Left ventricle myocardium inferior (tissue), 1 donor: Measurements from ENCODE around the gene HOXD8. TPM values are rescaled to one million over a fixed set of nuclear protein-coding genes. Genes with fewer than 3 reads are reported as not detected.
A peak's percentile ranks its signal among the peaks of the same experiment; 100 is the strongest.

Experiments
- DNase-seq: peaks from one replicate; pipeline ENCODE4 v3.0.0-alpha.2; 2020
- H3K27ac ChIP-seq: fragments of 200-600 bp; replicated peaks from 2 replicates; pipeline ENCODE4 v1.8.0; 2021
- H3K27me3 ChIP-seq: fragments of 200-600 bp; 2 replicates; pipeline ENCODE4 v1.8.0; 2021; ENCODE audit warnings: low read depth
- H3K36me3 ChIP-seq: fragments of 200-600 bp; 2 replicates; pipeline ENCODE4 v1.8.0; 2021
- H3K4me1 ChIP-seq: fragments of 200-600 bp; 2 replicates; pipeline ENCODE4 v1.8.0; 2021
- H3K4me3 ChIP-seq: fragments of 200-600 bp; 2 replicates; pipeline ENCODE4 v1.8.0; 2021; ENCODE audit warnings: mild to moderate bottlenecking, moderate library complexity
- H3K9me3 ChIP-seq: fragments of 200-600 bp; replicated peaks from 2 replicates; pipeline ENCODE4 v1.8.0; 2021
- intact Hi-C: fragments of 100-400 bp; cut with micrococcal nuclease; formaldehyde crosslinking; loops from one replicate; pipeline ENCODE4 v1.11.0; 2022
- total RNA-seq: library from RNA; stranded (reverse); fragmentation: NEBNext Ultra II Directional; extraction: Animal tissue kit (Norgen Biotek cat#: 25700); gene quantifications from one replicate; pipeline ENCODE4 v1.2.1, GENCODE V29; 2021
- TF ChIP-seq, protein P1 (sequence below): fragments of 200-600 bp; IDR thresholded peaks from 2 replicates; pipeline ENCODE4 v1.8.0; 2021; ENCODE audit warnings: antibody characterized with exemption, mild to moderate bottlenecking, borderline replicate concordance
- donor health status: DM: no; HTN: yes; CAD: no; lungs with severe emphysema.

Gene HOXD8
- total RNA-seq, 1 donor from 2014 or later, result 0.14 TPM

DNA sequence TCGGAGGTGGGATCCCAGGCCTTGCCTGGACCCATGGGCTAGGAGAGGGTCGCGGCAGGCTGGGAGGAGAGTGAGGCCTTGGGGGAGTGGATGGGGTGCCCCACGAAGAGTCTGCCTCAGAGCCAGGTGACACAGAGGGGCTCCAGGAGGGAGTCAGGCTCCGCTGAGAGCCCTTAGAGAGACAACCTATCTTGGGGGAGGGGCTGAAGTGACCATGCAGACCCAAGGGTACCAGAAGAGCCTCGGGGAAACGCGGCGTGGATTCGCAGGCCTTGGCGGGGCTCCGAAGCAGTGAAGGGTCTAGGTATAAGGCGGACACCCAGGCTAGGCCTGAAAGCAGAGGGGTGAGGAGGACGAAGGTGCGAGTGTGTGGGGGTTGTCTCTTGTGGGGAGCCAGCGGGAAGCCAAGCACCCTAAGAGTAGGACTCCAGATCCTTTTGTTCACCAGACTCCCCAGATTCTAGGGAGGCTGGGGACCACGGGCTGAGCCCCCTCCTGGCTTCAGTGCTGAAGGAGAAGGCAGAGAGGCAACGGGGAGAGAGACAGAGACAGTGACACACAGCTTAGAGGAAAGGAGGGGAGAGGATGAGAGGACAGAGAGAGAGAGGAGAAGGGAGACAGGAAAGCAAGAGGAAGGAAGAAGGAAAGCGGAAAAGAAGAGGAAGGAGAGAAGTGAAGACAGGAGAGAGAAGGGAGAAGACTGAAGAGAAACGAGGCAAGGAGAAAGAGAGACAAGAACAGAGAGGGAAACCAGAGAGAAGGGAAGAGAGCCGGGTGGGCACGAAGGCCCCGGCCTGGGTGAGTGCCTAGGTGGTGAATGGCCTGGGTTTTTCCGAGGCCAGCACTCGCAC is 23.6 kb upstream of the HOXD8 start:
- intact Hi-C loops, result no loop called here
- H3K4me1 ChIP-seq, result peaks cover 44% of the 10 kb centered on the region
- no peak for DNase-seq
- TF ChIP-seq, protein P1, sequence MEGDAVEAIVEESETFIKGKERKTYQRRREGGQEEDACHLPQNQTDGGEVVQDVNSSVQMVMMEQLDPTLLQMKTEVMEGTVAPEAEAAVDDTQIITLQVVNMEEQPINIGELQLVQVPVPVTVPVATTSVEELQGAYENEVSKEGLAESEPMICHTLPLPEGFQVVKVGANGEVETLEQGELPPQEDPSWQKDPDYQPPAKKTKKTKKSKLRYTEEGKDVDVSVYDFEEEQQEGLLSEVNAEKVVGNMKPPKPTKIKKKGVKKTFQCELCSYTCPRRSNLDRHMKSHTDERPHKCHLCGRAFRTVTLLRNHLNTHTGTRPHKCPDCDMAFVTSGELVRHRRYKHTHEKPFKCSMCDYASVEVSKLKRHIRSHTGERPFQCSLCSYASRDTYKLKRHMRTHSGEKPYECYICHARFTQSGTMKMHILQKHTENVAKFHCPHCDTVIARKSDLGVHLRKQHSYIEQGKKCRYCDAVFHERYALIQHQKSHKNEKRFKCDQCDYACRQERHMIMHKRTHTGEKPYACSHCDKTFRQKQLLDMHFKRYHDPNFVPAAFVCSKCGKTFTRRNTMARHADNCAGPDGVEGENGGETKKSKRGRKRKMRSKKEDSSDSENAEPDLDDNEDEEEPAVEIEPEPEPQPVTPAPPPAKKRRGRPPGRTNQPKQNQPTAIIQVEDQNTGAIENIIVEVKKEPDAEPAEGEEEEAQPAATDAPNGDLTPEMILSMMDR, result no peak
- H3K36me3 ChIP-seq, result no peaks in the 10 kb centered on the region
- peaks cover 99% of the 10 kb centered on the region for H3K27me3 ChIP-seq
- no peak overlapping the region for H3K4me3 ChIP-seq
- H3K27ac ChIP-seq, result no peak overlapping the region
- no peaks in the 10 kb centered on the region for H3K9me3 ChIP-seq

DNA sequence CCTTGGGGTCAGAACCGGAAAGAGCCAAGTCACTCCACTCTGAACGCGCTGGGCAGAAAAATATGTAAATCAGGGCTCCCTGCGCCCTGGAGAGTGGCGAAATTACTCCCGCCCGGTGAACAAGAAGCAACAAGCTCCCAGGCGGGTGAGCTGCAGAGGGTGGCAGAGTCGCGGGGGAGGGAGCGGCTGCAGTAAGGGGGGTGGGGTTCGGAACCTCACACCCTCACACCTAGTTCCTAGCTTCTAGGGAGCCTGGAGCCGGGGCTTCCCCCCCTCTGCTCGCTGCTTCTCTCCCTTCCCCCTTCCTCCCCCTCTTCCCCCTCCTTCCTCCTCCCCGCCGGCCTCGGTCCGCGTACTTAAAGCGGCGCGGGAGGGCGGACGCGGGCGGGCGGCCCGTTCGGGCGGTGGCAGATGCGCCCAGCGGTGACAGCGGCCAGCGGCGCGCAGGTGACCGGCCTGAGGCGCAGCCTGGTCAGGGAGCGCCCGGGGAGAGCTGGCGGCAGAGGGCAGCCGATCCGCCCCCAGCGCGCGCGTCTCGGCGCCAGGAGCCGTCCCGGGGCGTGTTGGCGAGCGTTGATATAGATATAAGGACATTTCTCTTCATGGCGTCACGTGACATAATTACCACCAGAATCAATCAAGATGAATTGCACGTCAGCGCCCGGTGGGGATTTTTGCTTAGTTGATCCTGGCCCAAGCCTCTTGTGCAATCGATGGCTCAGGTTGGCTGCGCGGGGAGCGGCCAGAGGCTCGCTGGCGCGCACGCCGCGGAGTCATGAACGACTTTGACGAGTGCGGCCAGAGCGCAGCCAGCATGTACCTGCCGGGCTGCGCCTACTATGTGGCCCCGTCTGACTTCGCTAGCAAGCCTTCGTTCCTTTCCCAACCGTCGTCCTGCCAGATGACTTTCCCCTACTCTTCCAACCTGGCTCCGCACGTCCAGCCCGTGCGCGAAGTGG is 22.6 kb upstream of the HOXD8 start, which contains the start of gene HOXD11:
Gene HOXD11, plus strand, starts transcription at position 700 of the 959 bp plus-strand sequence. Its CDS starts 76 bp downstream, at position 776.
- no peak for DNase-seq
- Histone ChIP-seq H3K27me3 (peaks cover 99% of the 10 kb centered on the region), H3K4me3 (peak within 1 kb of the TSS; percentile 46), H3K4me1 (peaks cover 44% of the 10 kb centered on the region), H3K27ac (no peak within 1 kb of the TSS), H3K9me3 (no peaks in the 10 kb centered on the region), H3K36me3 (no peaks in the 10 kb centered on the region)
- intact Hi-C loops, result no loop called here
- TF ChIP-seq, protein P1, result no peak

DNA sequence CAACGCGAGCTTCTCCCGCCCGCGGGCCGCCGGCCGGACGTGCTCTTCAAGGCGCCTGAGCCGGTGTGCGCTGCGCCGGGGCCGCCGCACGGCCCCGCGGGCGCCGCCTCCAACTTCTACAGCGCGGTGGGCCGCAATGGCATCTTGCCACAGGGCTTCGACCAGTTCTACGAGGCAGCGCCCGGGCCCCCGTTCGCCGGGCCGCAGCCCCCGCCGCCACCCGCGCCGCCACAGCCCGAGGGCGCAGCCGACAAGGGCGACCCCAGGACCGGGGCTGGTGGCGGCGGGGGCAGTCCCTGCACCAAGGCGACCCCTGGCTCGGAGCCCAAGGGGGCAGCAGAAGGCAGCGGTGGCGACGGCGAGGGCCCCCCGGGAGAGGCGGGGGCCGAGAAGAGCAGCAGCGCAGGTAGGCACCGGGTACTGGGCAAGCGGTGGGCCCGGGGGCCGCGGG is 21.7 kb upstream of the HOXD8 start:
- H3K4me3 ChIP-seq, result no peak overlapping the region
- no peak for DNase-seq
- no peaks in the 10 kb centered on the region for H3K36me3 ChIP-seq

DNA sequence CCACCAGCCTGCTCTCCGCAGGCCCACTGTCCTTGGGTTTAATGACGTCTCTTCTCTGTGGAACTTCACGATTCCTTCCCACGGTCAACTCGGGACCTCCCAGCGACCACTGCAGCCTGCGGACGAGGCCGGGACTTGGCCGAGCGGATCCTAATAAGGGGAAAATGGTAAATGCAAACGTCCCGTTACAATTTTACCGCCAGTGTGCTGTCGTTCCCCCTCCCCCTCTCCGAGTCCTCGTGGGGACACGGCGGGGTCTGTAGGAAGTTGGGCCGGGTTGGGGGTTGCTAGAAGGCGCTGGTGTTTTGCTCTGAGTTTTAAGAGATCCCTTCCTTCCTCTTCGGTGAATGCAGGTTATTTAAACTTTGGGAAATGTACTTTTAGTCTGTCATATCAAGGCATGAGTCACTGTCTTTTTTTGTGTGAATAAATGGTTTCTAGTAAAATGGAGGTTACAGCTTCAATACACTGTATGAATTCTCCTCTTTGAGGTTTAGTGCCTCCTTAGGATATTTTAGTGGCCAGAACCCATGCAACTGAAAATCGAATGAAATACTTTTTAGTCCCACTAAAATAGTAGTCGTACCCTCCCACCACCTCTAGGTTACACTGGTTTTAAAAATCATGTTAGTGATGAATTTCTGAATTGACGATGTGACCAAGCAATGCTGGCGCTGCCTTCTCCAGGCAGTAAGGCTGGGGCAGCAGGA is 20.2 kb upstream of the HOXD8 start:
- no peaks in the 10 kb centered on the region for H3K36me3 ChIP-seq
- TF ChIP-seq, protein P1, result no peak
- no peak overlapping the region for H3K27ac ChIP-seq
- no peak overlapping the region for H3K4me3 ChIP-seq
- peaks cover 37% of the 10 kb centered on the region for H3K4me1 ChIP-seq
- peaks cover 99% of the 10 kb centered on the region for H3K27me3 ChIP-seq
- no peak for DNase-seq
- H3K9me3 ChIP-seq, result no peaks in the 10 kb centered on the region
- intact Hi-C loops, result no loop called here

More for the DNA sequence above, 21.7 kb upstream of the HOXD8 start:
- Histone ChIP-seq H3K27ac (no peak overlapping the region), H3K27me3 (peaks cover 99% of the 10 kb centered on the region), H3K4me1 (peaks cover 44% of the 10 kb centered on the region), H3K9me3 (no peaks in the 10 kb centered on the region)
- TF ChIP-seq, protein P1, result no peak
- intact Hi-C loops, result no loop called here

DNA sequence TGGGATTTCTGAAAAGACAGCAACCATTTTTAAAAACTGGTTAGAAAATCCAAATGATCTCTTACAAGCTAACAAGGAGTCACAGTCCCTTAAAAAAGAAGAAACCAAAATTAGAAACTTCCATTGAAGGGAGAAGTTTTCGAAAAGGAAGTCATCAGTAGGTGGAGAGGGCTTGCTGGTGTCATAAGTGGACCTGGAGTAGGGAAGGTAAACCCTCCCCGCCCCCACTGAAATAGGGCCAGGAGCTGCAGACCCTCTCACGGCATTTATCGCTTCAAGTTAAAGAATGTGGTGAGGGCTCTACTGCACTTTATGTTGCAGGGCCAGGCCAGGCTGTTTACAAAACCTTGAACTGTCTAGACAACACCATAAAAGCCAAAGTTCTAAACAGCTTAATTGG is 19.6 kb upstream of the HOXD8 start:
- intact Hi-C loops, result no loop called here
- no peaks in the 10 kb centered on the region for H3K9me3 ChIP-seq
- H3K27me3 ChIP-seq, result peaks cover 99% of the 10 kb centered on the region
- peaks cover 31% of the 10 kb centered on the region for H3K4me1 ChIP-seq
- H3K36me3 ChIP-seq, result no peaks in the 10 kb centered on the region
- TF ChIP-seq, protein P1, result no peak
- no peak for DNase-seq
- H3K27ac ChIP-seq, result no peak overlapping the region
- no peak overlapping the region for H3K4me3 ChIP-seq
